ENCODE results near the gene KAT14. TPM values are rescaled to one million over a fixed set of nuclear protein-coding genes. Genes with fewer than 3 reads are reported as not detected.
"Not testable (repeated sequence)": the region's sequence is repeated elsewhere in the genome, so short reads cannot be mapped to it uniquely, and the experiment has no call there.

KAT14 gene
- total RNA-seq, 1 experiment from 2014 or later: 83.2 TPM

GRCh38 chr20:18223409-18223808, 85.7 kb downstream of the KAT14 start:
- no peak overlapping the region for H3K4me3 Mint-ChIP-seq (ENCODE audit: unreplicated experiment)
- intact Hi-C loops (cut with micrococcal nuclease; ENCODE audit: unreplicated experiment): no loop called here

DNA sequence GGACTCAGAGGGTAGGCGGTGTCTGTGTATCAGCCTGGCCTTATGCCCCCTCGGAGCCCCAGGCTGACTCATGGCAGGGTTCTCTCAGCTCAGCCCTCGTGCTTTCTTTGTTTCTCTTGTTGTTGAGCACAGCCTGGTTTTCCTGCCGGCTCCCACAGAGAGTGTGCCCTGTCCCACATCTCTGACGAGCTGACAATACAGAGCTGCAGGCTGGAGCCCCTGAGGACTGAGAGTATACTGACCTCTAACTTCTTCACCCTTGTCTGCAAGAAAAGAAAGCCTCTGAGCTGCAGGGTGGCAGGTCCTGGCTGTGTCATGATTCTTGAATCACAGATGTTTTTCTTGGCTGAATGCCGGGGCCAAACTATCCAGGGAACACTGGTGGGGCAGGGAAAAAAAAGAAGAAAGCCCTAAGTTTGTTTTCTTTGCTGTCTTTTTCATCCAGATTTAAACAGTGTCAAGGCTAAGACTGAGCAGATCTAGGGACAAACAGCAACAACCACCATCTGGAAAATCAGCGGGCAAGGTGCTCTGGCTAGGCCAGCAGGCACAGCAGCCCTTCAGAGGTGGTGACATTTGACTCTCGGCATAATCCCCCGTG, 87.4 kb downstream of the KAT14 start:
- intact Hi-C loops (cut with micrococcal nuclease; ENCODE audit: unreplicated experiment): no loop called here
- no peaks in the 10 kb centered on the region for H3K36me3 Mint-ChIP-seq (ENCODE audit: insufficient read depth, unreplicated experiment)
- TF ChIP-seq, protein P1, sequence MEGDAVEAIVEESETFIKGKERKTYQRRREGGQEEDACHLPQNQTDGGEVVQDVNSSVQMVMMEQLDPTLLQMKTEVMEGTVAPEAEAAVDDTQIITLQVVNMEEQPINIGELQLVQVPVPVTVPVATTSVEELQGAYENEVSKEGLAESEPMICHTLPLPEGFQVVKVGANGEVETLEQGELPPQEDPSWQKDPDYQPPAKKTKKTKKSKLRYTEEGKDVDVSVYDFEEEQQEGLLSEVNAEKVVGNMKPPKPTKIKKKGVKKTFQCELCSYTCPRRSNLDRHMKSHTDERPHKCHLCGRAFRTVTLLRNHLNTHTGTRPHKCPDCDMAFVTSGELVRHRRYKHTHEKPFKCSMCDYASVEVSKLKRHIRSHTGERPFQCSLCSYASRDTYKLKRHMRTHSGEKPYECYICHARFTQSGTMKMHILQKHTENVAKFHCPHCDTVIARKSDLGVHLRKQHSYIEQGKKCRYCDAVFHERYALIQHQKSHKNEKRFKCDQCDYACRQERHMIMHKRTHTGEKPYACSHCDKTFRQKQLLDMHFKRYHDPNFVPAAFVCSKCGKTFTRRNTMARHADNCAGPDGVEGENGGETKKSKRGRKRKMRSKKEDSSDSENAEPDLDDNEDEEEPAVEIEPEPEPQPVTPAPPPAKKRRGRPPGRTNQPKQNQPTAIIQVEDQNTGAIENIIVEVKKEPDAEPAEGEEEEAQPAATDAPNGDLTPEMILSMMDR (IDR thresholded peaks at IDR 0.05; ENCODE audit: insufficient read depth in 1 of 2, low read depth in 1 of 2, low read length in 1 of 2, severe bottlenecking in 1 of 2, unreplicated experiment in 1 of 2): no peak
- H3K27me3 Mint-ChIP-seq (ENCODE audit: insufficient read depth, unreplicated experiment): no peaks in the 10 kb centered on the region
- no peaks in the 10 kb centered on the region for H3K9me3 Mint-ChIP-seq (ENCODE audit: unreplicated experiment)
- H3K4me1 ChIP-seq: no peaks in the 10 kb centered on the region
- no peaks in the 10 kb centered on the region for H3K4me1 Mint-ChIP-seq (ENCODE audit: low read depth, unreplicated experiment)
- no peak for DNase-seq
- no peaks in the 10 kb centered on the region for H3K9me3 ChIP-seq
- BruUV-seq (replicated peaks): no TSS peak
- ChIA-PET POLR2A (no interaction called here), CTCF (no interaction called here)
- H3K36me3 ChIP-seq (ENCODE audit: control insufficient read depth, insufficient read depth, low read length): no peaks in the 10 kb centered on the region
- H3K4me3 Mint-ChIP-seq (ENCODE audit: unreplicated experiment): no peak overlapping the region
- no peaks in the 10 kb centered on the region for H3K27me3 ChIP-seq (replicated peaks; ENCODE audit: control insufficient read depth, insufficient read depth, low read length)
- no peak overlapping the region for H3K4me3 ChIP-seq (ENCODE audit: low read depth, low read length)
- H3K27ac Mint-ChIP-seq (ENCODE audit: unreplicated experiment): no peak overlapping the region

More at GRCh38 chr20:18223409-18223808, 85.7 kb downstream of the KAT14 start:
- no peaks in the 10 kb centered on the region for H3K4me1 ChIP-seq
- no peaks in the 10 kb centered on the region for H3K27me3 ChIP-seq (replicated peaks; ENCODE audit: control insufficient read depth, insufficient read depth, low read length)
- no peak overlapping the region for H3K4me3 ChIP-seq (ENCODE audit: low read depth, low read length)
- no peaks in the 10 kb centered on the region for H3K9me3 ChIP-seq
- Mint-ChIP-seq H3K36me3 (ENCODE audit: insufficient read depth, unreplicated experiment) (no peaks in the 10 kb centered on the region), H3K27me3 (ENCODE audit: insufficient read depth, unreplicated experiment) (no peaks in the 10 kb centered on the region), H3K9me3 (ENCODE audit: unreplicated experiment) (no peaks in the 10 kb centered on the region), H3K4me1 (ENCODE audit: low read depth, unreplicated experiment) (no peaks in the 10 kb centered on the region), H3K27ac (ENCODE audit: unreplicated experiment) (no peak overlapping the region)
- no TSS peak for BruUV-seq (replicated peaks)
- ChIA-PET POLR2A (interaction anchor here (0.6 to 0.7 kb wide), 2 partner anchors 25 to 30 kb away, joined by 3 to 8 read pairs; no protein-coding TSS in a partner anchor), CTCF (interaction anchor here (0.6 kb wide), 1 partner anchor 134 kb away, joined by 3 read pairs; no protein-coding TSS in a partner anchor)
- no peak for DNase-seq
- H3K36me3 ChIP-seq (ENCODE audit: control insufficient read depth, insufficient read depth, low read length): no peaks in the 10 kb centered on the region
- TF ChIP-seq, protein P1 (IDR thresholded peaks at IDR 0.05; ENCODE audit: insufficient read depth in 1 of 2, low read depth in 1 of 2, low read length in 1 of 2, severe bottlenecking in 1 of 2, unreplicated experiment in 1 of 2): no peak

DNA sequence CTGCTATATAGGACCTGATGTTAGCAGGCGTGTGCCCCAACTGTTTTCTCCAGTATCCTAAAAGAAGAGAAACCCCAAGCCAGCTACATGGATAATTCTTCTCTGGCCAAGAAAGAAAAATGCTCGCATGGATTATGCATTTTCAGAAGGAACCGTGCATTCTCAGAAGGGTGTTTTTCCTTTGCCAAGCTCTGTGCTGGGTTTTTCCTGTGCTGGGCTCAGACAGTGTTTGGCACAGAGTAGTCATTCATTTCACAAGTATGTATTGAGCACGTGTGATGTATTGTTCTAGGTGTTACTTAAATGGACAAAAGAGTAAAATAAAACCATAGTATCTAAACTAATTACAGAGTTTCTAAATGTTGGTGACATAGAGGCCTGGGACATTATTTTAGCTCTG, 88.0 kb downstream of the KAT14 start:
- Histone ChIP-seq H3K27me3 (replicated peaks; ENCODE audit: control insufficient read depth, insufficient read depth, low read length) (no peaks in the 10 kb centered on the region), H3K4me3 (ENCODE audit: low read depth, low read length) (no peak overlapping the region), H3K9me3 (no peaks in the 10 kb centered on the region), H3K36me3 (ENCODE audit: control insufficient read depth, insufficient read depth, low read length) (no peaks in the 10 kb centered on the region), H3K4me1 (no peaks in the 10 kb centered on the region)
- Mint-ChIP-seq H3K27me3 (ENCODE audit: insufficient read depth, unreplicated experiment) (no peaks in the 10 kb centered on the region), H3K36me3 (ENCODE audit: insufficient read depth, unreplicated experiment) (no peaks in the 10 kb centered on the region), H3K27ac (ENCODE audit: unreplicated experiment) (no peak overlapping the region), H3K9me3 (ENCODE audit: unreplicated experiment) (no peaks in the 10 kb centered on the region), H3K4me1 (ENCODE audit: low read depth, unreplicated experiment) (no peaks in the 10 kb centered on the region), H3K4me3 (ENCODE audit: unreplicated experiment) (no peak overlapping the region)
- POLR2A ChIA-PET: no interaction called here
- CTCF ChIA-PET: interaction anchor here (0.6 kb wide), 1 partner anchor 267 kb away, joined by 4 read pairs; no protein-coding TSS in a partner anchor
- no peak for DNase-seq
- TF ChIP-seq, protein P1 (IDR thresholded peaks at IDR 0.05; ENCODE audit: insufficient read depth in 1 of 2, low read depth in 1 of 2, low read length in 1 of 2, severe bottlenecking in 1 of 2, unreplicated experiment in 1 of 2): no peak
- intact Hi-C loops (cut with micrococcal nuclease; ENCODE audit: unreplicated experiment): no loop called here
- BruUV-seq (replicated peaks): no TSS peak

DNA sequence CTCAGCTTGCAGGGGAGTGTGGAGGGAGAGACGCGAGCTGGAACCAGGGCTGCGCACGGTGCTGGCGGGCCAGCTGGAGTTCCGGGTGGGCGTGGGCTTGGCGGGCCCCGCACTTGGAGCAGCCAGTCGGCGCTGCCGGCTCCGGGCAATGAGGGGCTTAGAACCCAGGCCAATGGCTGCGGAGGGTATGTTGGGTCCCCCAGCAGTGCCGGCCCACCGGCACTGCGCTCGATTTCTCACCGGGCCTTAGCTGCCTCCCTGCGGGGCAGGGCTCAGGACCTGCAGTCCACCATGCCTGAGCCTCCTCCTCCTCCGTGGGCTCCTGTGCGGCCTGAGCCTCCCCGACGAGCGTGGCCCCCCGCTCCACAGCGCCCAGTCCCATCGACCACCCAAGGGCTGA, 89.1 kb downstream of the KAT14 start:
- H3K36me3 ChIP-seq (ENCODE audit: control insufficient read depth, insufficient read depth, low read length); POLR2A ChIA-PET; H3K9me3 Mint-ChIP-seq (ENCODE audit: unreplicated experiment); H3K36me3 Mint-ChIP-seq (ENCODE audit: insufficient read depth, unreplicated experiment); intact Hi-C loops (cut with micrococcal nuclease; ENCODE audit: unreplicated experiment); CTCF ChIA-PET; H3K27me3 Mint-ChIP-seq (ENCODE audit: insufficient read depth, unreplicated experiment); DNase-seq; H3K4me1 ChIP-seq; H3K4me1 Mint-ChIP-seq (ENCODE audit: low read depth, unreplicated experiment); H3K4me3 ChIP-seq (ENCODE audit: low read depth, low read length); H3K27me3 ChIP-seq (replicated peaks; ENCODE audit: control insufficient read depth, insufficient read depth, low read length); BruUV-seq (replicated peaks); H3K4me3 Mint-ChIP-seq (ENCODE audit: unreplicated experiment); H3K9me3 ChIP-seq; H3K27ac Mint-ChIP-seq (ENCODE audit: unreplicated experiment): not testable (repeated sequence)

Measured in Caco-2 (cell line).